K562 (cell line): ENCODE results near the gene NEDD9.

Experiments
- CHD2 ChIP-seq: IDR thresholded peaks from 2 replicates; pipeline ENCODE4 v1.6.1; 2011; ENCODE audit warnings: low read depth, low read length
- CREB3 ChIP-seq: fragments of 450-650 bp; conservative IDR thresholded peaks from 2 replicates; pipeline ENCODE4 v1.6.1; 2016; ENCODE audit warnings: missing genetic modification characterization, low read depth, mild to moderate bottlenecking, missing compliant biosample characterization, moderate library complexity
- GTF2F1 ChIP-seq: IDR thresholded peaks from 2 replicates; pipeline ENCODE4 v1.6.1; 2011; ENCODE audit warnings: low read depth, low read length, improper control_type of control experiment
- POLR2AphosphoS5 ChIP-seq: IDR thresholded peaks from 2 replicates; pipeline ENCODE4 v1.6.1; 2011; ENCODE audit warnings: mild to moderate bottlenecking, low read depth, low read length, moderate library complexity; ENCODE audit not compliant: control insufficient read depth, insufficient read depth
- PRMT5 ChIP-seq: sonication (generic); formaldehyde crosslinking; IDR thresholded peaks from 2 replicates; pipeline ENCODE4 v1.5.0; 2020; ENCODE audit warnings: missing genetic modification reagents
- SMC3 ChIP-seq: conservative IDR thresholded peaks from 2 replicates; pipeline ENCODE4 v1.6.1; 2011; ENCODE audit warnings: low read depth, low read length, improper control_type of control experiment; ENCODE audit not compliant: insufficient read depth
- SREBF2 ChIP-seq: sonication (generic); formaldehyde crosslinking; IDR thresholded peaks from 2 replicates; pipeline ENCODE4 v1.4.0; 2020; ENCODE audit warnings: mild to moderate bottlenecking, missing genetic modification reagents
- U2AF2 ChIP-seq: fragments of 200-400 bp; formaldehyde crosslinking; optimal IDR thresholded peaks from 2 replicates; pipeline ENCODE3; 2017; ENCODE audit warnings: low read depth, mild to moderate bottlenecking, low read length
- ZNF3 ChIP-seq: fragments of 250-450 bp; sonication (Bioruptor Pico); IDR thresholded peaks from 2 replicates; pipeline ENCODE4 v1.5.0; 2021; ENCODE audit warnings: mild to moderate bottlenecking, moderate library complexity

DNA sequence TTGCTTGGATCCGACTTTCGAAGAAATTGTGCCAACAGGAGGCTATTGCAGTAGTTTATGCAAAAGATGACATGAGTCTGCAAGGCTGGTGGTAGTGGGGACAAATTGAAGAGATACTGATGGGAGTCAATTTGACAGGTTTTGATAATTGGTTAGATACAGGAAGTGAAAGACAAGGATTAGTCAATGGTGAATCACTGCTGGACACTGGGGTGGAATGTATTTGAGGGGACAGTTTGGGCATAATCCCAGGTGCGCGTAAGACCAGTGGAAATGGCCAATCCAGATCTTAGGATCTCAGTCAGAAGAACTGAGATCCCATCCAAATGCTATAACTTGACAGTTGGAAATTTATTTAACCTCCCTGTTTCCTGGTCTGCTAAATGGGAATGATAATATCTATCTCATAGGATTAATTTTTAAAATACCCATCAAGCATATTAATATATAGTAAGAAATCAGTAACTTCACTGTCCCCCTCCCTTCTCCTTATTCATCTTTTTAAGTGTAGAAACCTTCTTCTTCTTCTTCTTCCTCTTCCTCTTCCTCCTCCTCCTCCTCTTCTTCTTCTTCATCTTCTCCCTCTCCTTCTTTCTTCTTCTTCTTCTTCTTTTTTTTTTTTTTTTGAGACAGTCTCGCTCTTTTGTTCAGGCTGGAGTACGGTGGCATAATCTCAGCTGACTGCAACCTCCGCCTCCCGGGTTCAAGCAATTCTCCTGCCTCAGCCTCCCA lies 90.0 kb downstream of the NEDD9 start:
- TF ChIP-seq CHD2 (no peak), CREB3 (tag) (no peak), ZNF3 (CRISPR knock-in tag) (no peak), PRMT5 (CRISPR knock-in tag) (no peak), SMC3 (no peak), POLR2AphosphoS5 (no peak), GTF2F1 (no peak), SREBF2 (no peak), U2AF2 (no peak)
